ENCODE data around the gene SLX9.

The SLX9 gene, protein sequence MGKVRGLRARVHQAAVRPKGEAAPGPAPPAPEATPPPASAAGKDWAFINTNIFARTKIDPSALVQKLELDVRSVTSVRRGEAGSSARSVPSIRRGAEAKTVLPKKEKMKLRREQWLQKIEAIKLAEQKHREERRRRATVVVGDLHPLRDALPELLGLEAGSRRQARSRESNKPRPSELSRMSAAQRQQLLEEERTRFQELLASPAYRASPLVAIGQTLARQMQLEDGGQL

GRCh38 chr21:44939532-44940115 is at the start of gene SLX9:
Gene SLX9 (plus strand): TSS chr21:44940029. CDS start chr21:44940058, 29 bp downstream.
- DNase-seq (ENCODE audit: low read depth in 2 of 2), result peak; percentile 74 to 75

- DNase-seq (ENCODE audit: low read depth in 2 of 2), result no peak
Observed at GRCh38 chr21:44890338-44890931, 49.4 kb upstream of the SLX9 start.

GRCh38 chr21:44890961-44891541 is 48.8 kb upstream of the SLX9 start:
- no peak for DNase-seq (ENCODE audit: low read depth in 2 of 2)

DNA sequence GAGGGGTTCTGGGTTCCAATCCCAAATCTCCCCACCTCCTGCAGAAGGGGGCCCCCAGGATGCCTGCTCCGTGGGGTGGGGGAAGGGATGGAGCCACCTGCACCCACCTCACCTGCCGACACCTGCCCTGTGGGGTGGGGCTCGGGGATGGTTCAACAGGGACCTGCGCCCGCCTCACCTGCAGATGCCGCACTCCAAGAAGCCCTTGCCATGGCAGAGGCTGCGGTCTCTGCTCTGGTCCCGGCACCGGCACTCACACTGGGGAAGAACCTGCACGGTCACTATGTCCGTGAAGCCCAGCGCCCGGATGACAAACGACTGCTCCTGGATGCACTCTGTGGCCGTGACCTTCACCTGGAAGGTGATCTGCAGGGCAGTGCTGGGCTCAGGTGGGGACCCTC is 48.2 kb upstream of the SLX9 start:
- no peak for DNase-seq (ENCODE audit: low read depth in 2 of 2)

DNA sequence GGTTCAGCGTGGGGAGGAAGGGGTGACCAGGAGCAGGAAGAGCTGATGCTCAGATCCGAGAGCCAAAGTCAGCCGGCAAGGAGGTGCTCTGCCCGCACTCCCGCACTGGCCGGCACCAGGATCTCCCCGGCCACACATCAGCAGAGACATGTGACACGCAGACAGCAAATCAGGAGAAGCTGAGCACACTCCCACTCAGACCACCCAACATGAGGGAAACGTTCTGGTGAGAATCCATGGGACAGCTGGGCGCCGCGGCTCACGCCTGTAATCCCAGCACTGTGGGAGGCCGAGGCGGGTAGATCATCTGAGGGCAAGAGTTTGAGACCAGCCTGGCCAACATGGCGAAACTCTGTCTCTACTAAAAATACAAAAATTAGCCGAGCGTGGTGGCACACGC is 47.7 kb upstream of the SLX9 start:
- no peak for DNase-seq (ENCODE audit: low read depth in 2 of 2)

GRCh38 chr21:44892536-44893277 is 47.1 kb upstream of the SLX9 start:
- DNase-seq (ENCODE audit: low read depth in 2 of 2), result peak; percentile 54 to 74

DNA sequence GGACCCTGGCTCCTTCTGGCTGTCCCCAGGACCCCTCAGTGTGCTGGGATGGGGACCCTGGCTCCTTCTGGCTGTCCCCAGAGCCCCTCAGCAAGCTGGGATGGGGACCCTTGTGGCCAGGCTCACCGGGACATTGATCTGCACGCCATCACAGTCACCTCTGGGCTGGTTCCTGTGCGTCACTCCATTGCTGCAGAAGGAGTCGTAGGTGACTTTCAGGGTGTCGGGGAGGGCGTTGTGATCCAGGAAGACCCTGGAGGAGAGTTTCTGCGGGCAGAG is 46.6 kb upstream of the SLX9 start:
- no peak for DNase-seq (ENCODE audit: low read depth in 2 of 2)

DNA sequence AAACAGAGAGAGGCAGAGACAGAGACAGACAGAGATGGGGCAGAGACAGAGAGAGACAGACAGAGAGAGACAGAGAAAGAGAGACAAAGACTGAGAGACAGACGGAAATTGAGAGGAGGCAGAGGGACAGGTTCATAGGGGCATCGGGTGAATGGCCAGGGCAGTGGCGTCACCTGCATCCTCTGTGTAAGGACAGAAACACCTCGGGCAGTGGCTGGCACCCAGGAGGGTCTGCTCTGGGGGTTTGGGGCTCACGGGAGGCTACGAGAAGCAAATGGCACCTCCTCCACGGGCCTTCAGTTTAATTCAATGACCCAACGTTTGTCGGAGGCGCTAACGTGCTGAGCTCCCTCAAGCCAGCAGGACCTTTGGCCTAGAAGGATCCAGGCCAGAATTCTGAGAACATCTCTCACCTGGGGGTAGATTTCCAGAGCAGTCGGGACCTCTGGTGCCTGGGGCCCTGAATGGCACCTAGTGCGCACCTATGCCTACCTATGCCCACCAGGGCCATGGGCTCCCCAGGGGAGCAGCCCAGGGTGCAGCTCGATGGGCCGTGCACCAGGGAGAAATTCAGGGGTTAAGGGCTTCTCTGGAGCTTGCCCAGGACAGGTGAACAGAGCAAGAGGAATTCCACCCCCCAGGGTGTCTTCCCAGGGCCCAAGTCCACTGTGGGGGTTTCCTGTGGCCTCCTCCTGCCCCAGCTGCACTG is 45.7 kb upstream of the SLX9 start:
- DNase-seq (ENCODE audit: low read depth in 2 of 2), result no peak

DNA sequence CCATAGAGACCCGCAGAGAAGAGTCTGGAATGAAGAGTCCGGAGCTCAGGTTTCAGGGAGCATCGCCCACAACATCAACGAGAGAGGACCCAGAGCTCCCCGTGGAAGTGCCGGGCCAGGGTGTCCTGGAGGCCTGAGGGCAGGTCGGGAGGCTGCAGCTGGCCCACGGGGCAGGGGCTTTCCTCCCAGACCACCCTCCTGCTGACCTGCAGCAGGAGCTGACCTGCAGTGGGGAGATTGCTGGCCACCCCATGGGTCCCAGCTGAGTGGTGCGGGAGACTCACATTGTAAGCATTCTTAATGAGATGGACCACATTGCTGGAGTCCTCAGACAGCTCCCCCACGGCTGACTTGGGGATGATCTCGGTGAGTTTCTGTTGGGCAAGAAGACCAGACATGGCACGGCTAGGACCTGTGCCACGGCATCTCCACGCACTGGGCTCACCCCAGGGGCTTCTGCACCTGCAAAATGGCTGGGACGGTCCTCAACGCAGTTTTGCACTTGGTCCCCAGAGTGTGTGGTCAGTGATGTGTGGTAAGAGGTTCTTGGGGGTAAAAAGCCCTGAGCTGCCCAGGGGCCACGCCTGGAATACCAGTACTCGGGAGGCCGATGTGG is 45.0 kb upstream of the SLX9 start:
- no peak for DNase-seq (ENCODE audit: low read depth in 2 of 2)

- DNase-seq (ENCODE audit: low read depth in 2 of 2), result no peak
Observed at GRCh38 chr21:44895859-44896258, 44.0 kb upstream of the SLX9 start.

DNA sequence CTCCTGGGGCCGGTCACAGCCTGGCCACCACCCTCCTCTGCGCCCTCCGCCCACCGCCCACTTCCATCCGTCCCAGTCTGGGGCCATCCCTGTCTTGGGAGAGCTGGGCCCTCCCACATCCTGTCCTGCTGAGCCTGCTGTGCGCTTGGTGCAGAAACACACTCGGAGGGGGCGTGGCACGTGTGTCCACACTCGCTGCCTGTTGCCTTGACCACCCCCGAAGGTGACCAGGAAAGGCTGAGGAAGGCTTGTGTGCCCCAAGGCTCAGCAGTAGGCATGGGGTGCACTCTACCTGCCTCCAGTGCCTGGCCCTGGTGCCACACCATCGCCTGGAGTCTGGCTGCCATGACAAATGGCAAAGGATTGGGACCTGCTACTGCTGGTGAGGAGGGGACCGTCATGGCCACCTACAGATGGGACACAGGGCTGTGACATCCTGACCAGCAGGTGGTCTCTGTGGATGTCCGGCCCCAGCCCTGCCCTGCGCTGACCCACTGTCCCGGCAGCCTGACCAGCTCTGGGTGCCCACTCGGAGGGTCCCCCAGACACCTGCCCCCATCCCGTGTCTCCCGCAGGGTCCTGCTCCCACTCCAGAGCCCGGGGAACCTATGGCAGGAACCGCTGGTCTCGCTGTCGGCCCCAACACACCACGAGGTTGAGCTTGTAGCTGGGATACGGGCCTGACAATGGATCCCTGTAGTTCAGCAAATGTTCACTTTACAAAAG is 43.1 kb upstream of the SLX9 start:
- no peak for DNase-seq (ENCODE audit: low read depth in 2 of 2)

DNA sequence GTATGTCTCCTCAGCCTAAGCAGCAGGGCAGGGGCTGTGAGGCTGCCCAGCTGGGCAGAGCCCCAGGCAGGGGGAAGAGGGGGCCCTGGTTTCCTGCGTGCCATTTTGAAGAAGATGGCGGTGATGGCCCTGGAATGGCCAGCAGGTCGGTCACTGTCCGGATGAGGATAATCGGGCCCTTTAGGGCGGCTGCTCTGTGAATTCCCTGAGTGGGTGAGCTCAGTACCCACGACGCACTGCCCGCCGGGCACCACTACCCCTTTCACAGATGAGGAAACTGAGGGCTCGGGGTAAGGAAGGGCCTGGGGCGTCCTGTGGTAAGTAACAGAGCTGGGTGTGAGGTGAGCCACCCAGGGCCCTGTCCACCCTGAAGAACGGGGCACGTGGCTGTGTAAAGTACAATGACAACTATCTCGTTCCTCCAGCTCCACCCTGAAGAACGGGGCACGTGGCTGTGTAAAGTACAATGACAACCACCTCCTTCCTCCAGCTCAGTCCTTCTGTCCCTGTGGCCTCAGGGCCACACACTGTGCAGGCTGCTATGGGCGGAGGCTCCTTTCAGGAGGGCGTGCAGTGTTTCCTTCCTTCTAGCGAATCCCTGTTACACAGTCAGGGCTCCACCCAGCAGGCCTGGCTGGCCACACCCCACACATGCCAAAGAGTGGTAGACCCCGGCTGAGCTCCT is 42.4 kb upstream of the SLX9 start:
- no peak for DNase-seq (ENCODE audit: low read depth in 2 of 2)

DNA sequence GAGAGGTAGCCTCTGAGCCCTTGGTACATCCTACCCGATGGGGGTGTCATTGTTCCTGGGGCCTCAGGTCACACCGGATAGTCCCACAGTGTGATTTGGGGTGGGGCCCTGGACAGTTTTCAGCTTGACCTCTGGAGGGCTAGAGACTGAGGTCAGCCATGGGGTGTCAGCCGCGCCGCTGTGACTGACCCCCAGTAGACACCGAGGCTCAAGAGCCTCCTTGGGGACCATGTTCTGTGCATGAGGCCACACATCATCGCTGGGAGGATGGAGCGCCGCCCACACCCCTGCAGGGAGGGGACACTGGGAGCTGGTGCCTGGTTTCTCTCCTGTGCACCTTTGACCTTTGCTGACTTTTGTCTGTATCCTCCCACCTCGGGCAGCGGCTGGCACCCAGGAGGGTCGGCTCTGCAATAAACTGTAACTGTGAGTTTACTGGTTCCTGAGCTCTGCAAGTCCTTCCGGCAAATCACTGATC is 41.8 kb upstream of the SLX9 start:
- no peak for DNase-seq (ENCODE audit: low read depth in 2 of 2)

DNA sequence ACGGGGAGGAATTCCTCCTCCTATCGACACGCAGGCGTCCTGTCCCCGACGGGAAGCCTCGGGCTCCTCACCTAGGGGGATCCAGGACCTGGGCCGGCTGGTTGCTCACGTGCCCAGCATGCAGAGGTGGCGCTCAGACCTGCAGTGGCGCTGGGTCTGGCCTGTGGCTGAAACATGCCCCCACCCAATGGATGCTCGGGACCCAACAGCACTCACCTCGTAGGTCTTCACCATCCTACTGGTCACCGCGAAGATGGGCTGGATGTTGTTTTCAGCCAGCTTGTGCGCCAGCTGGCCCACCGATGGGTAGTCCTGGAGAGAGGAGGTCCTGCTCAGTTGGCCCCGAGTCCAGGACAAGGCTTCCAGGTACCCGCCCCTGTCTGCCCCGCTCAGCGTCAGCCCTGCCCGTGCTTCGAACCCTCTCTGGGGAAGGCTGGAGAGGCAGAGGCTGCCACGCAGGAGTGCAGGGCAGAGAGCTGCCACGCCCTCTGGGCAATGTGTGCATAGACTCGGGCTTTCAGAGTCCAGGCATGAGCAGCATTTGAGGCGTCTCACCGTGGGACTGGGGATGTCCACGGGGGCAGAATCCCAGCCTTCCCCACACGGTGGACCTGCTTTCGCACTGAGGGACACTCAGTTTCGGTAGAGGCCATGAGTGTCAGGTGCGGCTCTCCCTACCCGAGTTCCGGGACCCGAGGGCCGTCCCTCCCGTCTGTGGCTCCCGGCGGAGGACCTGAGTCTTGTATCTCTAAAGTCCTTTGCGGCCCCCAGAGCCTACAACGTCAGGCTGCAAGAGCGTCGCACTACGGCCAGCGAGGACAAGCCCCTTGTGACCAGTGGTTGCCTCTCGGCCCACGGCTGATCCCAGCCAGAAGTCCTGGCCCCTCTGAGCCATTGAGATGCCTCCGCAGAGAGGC is 40.7 kb upstream of the SLX9 start:
- DNase-seq (ENCODE audit: low read depth in 2 of 2), result no peak

GRCh38 chr21:44899768-44900558 is 39.9 kb upstream of the SLX9 start:
- DNase-seq (ENCODE audit: low read depth in 2 of 2), result no peak

DNA sequence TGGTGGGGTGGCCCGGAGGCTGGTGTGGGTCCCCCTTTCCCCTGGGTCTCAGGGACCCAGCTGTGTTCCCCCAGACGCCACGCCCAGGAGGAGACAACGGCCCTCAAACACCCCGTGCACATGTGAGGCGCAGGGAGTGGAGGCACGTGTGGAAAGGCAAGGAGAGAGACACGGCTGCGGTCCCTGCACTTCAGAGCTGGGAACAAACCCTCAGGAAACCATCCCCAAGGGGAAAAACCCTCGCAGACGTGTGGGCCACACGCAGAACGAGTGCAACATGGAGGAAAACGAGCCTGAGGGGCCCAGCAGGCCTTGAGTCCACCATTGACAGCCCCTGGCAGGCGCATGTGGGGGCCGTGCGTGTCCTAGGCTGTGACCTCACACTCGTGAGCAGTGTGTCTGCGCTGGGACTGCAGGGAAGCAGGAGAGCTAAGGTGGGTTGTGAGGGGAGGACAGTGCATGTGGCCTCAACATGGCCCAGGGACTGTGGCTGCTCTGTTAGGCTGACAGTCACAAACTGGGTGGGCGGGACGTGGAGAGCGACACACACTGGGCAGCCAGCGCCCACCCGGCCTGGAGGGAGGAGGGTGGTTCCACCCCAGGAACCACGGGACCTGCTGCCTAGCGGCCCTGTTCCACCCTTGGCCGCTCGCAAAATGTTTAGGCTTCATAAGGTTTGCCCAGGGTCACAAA is 39.1 kb upstream of the SLX9 start:
- no peak for DNase-seq (ENCODE audit: low read depth in 2 of 2)

DNA sequence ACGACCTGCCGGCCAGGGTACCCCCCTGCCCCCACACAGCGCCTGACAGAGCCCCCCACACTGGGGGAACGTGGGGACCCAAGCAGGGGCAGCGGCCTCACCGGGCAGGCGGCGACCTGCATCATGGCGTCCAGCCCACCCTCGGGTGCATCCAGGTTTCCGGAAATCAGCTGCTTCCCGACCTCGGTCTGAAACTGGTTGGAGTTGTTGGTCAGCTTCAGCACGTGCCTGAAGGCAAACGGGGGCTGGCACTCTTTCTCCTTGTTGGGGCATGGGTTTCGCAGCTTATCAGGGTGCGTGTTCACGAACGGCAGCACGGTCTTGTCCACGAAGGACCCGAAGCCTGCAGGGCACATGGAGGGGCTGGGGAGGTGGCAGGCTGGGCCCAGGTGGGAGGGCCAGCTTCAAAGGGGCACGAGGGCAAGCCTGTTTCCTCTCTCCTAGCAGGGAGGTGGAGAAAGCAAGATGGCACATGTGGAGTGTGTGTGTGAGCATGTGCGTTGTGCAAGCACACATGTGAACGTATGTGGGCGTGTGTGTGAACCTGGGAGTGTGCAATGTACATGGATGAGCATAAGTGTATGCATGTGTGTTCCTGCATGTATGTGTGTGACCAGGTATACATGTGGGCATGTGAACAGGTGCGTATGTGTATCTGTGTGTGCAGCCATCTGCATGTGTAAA is 38.3 kb upstream of the SLX9 start:
- no peak for DNase-seq (ENCODE audit: low read depth in 2 of 2)
